ENCODE data around the gene MCRIP1.

GRCh38 chr17:81878294-81878693 is 45.2 kb upstream of the MCRIP1 start:
- TF ChIP-seq POLR2A (IDR thresholded peaks at IDR 0.05) (no peak), CTCF (IDR thresholded peaks at IDR 0.05 in 4 of 5, conservative IDR thresholded peaks at IDR 0.05 in 1 of 5) (no peak)
